ENCODE data around the gene MAN1A1.
A peak's percentile ranks its signal among the peaks of the same experiment; 100 is the strongest.

The MAN1A1 gene

GRCh38 chr6:119345114-119345513, 4.4 kb downstream of the MAN1A1 start:
- no peaks in the 10 kb centered on the region for H3K9me3 ChIP-seq (ENCODE audit: control insufficient read depth in 1 of 2, low read length in 2 of 2)
- no peaks in the 10 kb centered on the region for H3K36me3 ChIP-seq (ENCODE audit: control insufficient read depth in 1 of 2, insufficient read depth in 2 of 2, low read length in 2 of 2)
- peaks cover 8 to 29% of the 10 kb centered on the region in 2 donors for H3K4me1 ChIP-seq (ENCODE audit: control insufficient read depth in 1 of 2, insufficient read depth in 2 of 2, low read length in 2 of 2)
- no peaks in the 10 kb centered on the region for H3K27me3 ChIP-seq (ENCODE audit: low read depth, low read length)
- H3K4me3 ChIP-seq (ENCODE audit: low read depth in 1 of 2, low read length in 2 of 2): peak overlapping the region; percentile 34 to 99
- H3K27ac ChIP-seq (ENCODE audit: low read length): no peak overlapping the region

- Histone ChIP-seq H3K4me1 (ENCODE audit: control insufficient read depth in 1 of 2, insufficient read depth in 2 of 2, low read length in 2 of 2) (peaks cover 8 to 31% of the 10 kb centered on the region in 2 donors), H3K27ac (ENCODE audit: low read length) (no peak overlapping the region), H3K36me3 (ENCODE audit: control insufficient read depth in 1 of 2, insufficient read depth in 2 of 2, low read length in 2 of 2) (no peaks in the 10 kb centered on the region), H3K27me3 (ENCODE audit: low read depth, low read length) (no peaks in the 10 kb centered on the region), H3K4me3 (ENCODE audit: low read depth in 1 of 2, low read length in 2 of 2) (no peak overlapping the region), H3K9me3 (ENCODE audit: control insufficient read depth in 1 of 2, low read length in 2 of 2) (no peaks in the 10 kb centered on the region)
Measured at GRCh38 chr6:119344306-119344705, 5.3 kb downstream of the MAN1A1 start.

DNA sequence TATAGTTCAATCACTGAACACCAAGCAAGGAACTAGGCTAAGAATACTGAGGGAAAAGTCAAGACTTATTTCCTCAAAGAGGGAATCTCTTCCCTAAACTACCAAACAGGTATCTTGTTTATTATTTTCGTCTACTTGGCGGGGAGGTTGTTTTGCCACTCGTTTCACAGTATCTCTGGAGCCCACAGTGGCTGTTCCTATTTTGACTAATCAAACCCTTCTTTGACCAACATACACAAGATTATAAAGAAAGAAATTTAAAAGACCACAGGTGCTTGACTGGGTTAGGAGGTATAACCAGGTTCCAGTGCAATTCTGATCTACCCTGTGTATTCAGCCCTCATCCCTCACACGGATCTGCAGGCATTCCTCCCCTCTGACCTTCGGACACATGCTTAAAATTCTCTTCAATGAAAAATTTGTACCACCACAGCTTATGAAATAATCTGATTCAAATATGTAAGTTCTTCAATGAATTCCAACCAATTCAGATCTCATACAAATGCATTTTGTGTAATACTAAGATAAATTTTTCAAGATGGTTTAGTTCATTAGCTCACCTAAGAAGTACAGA, 5.9 kb downstream of the MAN1A1 start:
- Histone ChIP-seq H3K4me3 (ENCODE audit: low read depth in 1 of 2, low read length in 2 of 2) (peak overlapping the region in 1 of 2 donors; percentile 18), H3K27ac (ENCODE audit: low read length) (no peak overlapping the region)

DNA sequence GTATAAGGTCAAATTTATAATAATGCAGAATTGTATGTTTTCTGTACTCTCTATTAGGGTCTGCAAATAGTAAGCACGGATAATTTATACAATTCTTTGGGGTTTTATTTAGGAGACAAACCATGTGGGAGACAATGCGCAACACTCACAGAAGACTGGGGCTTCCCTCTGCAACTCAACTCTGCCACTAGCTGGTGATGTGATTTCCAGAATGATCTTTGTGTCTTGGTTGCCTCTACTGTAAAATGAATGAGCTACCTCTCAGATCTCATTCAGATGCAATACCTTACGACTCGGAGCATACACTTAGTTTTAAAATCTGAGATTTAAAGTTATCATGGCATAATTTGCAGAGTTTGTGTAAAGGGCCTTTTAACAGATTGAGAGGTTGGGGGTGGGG, 6.4 kb downstream of the MAN1A1 start:
- H3K27ac ChIP-seq (ENCODE audit: low read length): no peak overlapping the region
- H3K36me3 ChIP-seq (ENCODE audit: control insufficient read depth in 1 of 2, insufficient read depth in 2 of 2, low read length in 2 of 2): no peaks in the 10 kb centered on the region
- H3K9me3 ChIP-seq (ENCODE audit: control insufficient read depth in 1 of 2, low read length in 2 of 2): no peaks in the 10 kb centered on the region
- H3K27me3 ChIP-seq (ENCODE audit: low read depth, low read length): no peaks in the 10 kb centered on the region
- H3K4me3 ChIP-seq (ENCODE audit: low read depth in 1 of 2, low read length in 2 of 2): peak overlapping the region in 1 of 2 donors; percentile 18
- peaks cover 8 to 40% of the 10 kb centered on the region in 2 donors for H3K4me1 ChIP-seq (ENCODE audit: control insufficient read depth in 1 of 2, insufficient read depth in 2 of 2, low read length in 2 of 2)

More for the DNA sequence above, 5.9 kb downstream of the MAN1A1 start:
- no peaks in the 10 kb centered on the region for H3K36me3 ChIP-seq (ENCODE audit: control insufficient read depth in 1 of 2, insufficient read depth in 2 of 2, low read length in 2 of 2)
- no peaks in the 10 kb centered on the region for H3K27me3 ChIP-seq (ENCODE audit: low read depth, low read length)
- peaks cover 8 to 36% of the 10 kb centered on the region in 2 donors for H3K4me1 ChIP-seq (ENCODE audit: control insufficient read depth in 1 of 2, insufficient read depth in 2 of 2, low read length in 2 of 2)
- no peaks in the 10 kb centered on the region for H3K9me3 ChIP-seq (ENCODE audit: control insufficient read depth in 1 of 2, low read length in 2 of 2)

- Histone ChIP-seq H3K36me3 (ENCODE audit: control insufficient read depth in 1 of 2, insufficient read depth in 2 of 2, low read length in 2 of 2) (no peaks in the 10 kb centered on the region), H3K9me3 (ENCODE audit: control insufficient read depth in 1 of 2, low read length in 2 of 2) (no peaks in the 10 kb centered on the region), H3K27me3 (ENCODE audit: low read depth, low read length) (no peaks in the 10 kb centered on the region), H3K27ac (ENCODE audit: low read length) (no peak overlapping the region), H3K4me1 (ENCODE audit: control insufficient read depth in 1 of 2, insufficient read depth in 2 of 2, low read length in 2 of 2) (peaks cover 8 to 41% of the 10 kb centered on the region in 2 donors), H3K4me3 (ENCODE audit: low read depth in 1 of 2, low read length in 2 of 2) (no peak overlapping the region)
Measured at GRCh38 chr6:119342430-119342829, 7.1 kb downstream of the MAN1A1 start.

- Histone ChIP-seq H3K27ac (ENCODE audit: low read length) (no peak overlapping the region), H3K4me3 (ENCODE audit: low read depth in 1 of 2, low read length in 2 of 2) (no peak overlapping the region), H3K27me3 (ENCODE audit: low read depth, low read length) (no peaks in the 10 kb centered on the region), H3K4me1 (ENCODE audit: control insufficient read depth in 1 of 2, insufficient read depth in 2 of 2, low read length in 2 of 2) (peaks cover 8 to 42% of the 10 kb centered on the region in 2 donors), H3K9me3 (ENCODE audit: control insufficient read depth in 1 of 2, low read length in 2 of 2) (no peaks in the 10 kb centered on the region), H3K36me3 (ENCODE audit: control insufficient read depth in 1 of 2, insufficient read depth in 2 of 2, low read length in 2 of 2) (no peaks in the 10 kb centered on the region)
Measured at GRCh38 chr6:119340796-119341487, 8.6 kb downstream of the MAN1A1 start.

- Histone ChIP-seq H3K4me3 (ENCODE audit: low read depth in 1 of 2, low read length in 2 of 2) (no peak overlapping the region), H3K27me3 (ENCODE audit: low read depth, low read length) (no peaks in the 10 kb centered on the region), H3K4me1 (ENCODE audit: control insufficient read depth in 1 of 2, insufficient read depth in 2 of 2, low read length in 2 of 2) (peaks cover 10 to 42% of the 10 kb centered on the region in 2 donors), H3K9me3 (ENCODE audit: control insufficient read depth in 1 of 2, low read length in 2 of 2) (no peaks in the 10 kb centered on the region), H3K36me3 (ENCODE audit: control insufficient read depth in 1 of 2, insufficient read depth in 2 of 2, low read length in 2 of 2) (no peaks in the 10 kb centered on the region), H3K27ac (ENCODE audit: low read length) (no peak overlapping the region)
Measured at GRCh38 chr6:119339941-119340456, 9.6 kb downstream of the MAN1A1 start.

DNA sequence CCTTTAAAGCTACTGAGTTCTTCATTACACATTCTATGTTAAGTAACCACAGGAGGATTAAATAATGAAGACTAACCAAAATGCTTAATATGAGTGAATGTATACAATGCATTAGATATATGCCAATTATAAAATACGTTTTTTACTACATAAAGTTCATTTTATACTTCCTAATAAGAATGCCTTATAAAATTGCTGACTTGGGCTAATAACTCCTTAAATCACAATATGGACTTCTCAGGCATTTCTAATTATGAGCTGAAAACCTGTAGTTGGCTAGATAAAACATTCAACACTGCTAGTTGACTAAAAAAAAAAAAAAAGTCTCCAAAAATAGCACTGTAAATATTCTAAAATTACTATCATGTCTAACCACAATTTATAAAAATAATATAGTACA, 11.8 kb downstream of the MAN1A1 start:
- Histone ChIP-seq H3K27me3 (ENCODE audit: low read depth, low read length) (no peaks in the 10 kb centered on the region), H3K4me3 (ENCODE audit: low read depth in 1 of 2, low read length in 2 of 2) (no peak overlapping the region), H3K9me3 (ENCODE audit: control insufficient read depth in 1 of 2, low read length in 2 of 2) (no peaks in the 10 kb centered on the region), H3K36me3 (ENCODE audit: control insufficient read depth in 1 of 2, insufficient read depth in 2 of 2, low read length in 2 of 2) (no peaks in the 10 kb centered on the region), H3K27ac (ENCODE audit: low read length) (no peak overlapping the region), H3K4me1 (ENCODE audit: control insufficient read depth in 1 of 2, insufficient read depth in 2 of 2, low read length in 2 of 2) (peaks cover 8 to 38% of the 10 kb centered on the region in 2 donors)

DNA sequence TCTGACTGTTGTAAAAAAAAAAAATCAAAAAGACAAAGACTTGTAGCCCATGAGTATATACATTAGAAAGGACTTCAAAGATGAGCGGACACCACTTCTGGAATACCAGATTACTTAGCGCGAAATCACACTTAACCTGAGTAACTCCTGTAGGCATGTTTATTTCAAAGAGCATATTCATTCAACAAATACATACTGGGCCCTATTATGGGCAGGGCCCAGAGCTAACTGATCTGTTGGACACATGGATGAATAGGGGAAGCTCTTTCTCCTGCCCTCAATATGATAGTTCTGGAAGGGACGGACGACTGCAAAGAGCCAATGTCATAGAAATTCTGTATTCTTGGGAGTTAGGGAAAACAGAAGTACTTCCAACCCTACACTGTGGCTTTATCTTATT, 12.3 kb downstream of the MAN1A1 start:
- Histone ChIP-seq H3K9me3 (ENCODE audit: control insufficient read depth in 1 of 2, low read length in 2 of 2) (no peaks in the 10 kb centered on the region), H3K27me3 (ENCODE audit: low read depth, low read length) (no peaks in the 10 kb centered on the region), H3K4me3 (ENCODE audit: low read depth in 1 of 2, low read length in 2 of 2) (no peak overlapping the region), H3K4me1 (ENCODE audit: control insufficient read depth in 1 of 2, insufficient read depth in 2 of 2, low read length in 2 of 2) (peaks cover 8 to 38% of the 10 kb centered on the region in 2 donors), H3K27ac (ENCODE audit: low read length) (no peak overlapping the region), H3K36me3 (ENCODE audit: control insufficient read depth in 1 of 2, insufficient read depth in 2 of 2, low read length in 2 of 2) (no peaks in the 10 kb centered on the region)

DNA sequence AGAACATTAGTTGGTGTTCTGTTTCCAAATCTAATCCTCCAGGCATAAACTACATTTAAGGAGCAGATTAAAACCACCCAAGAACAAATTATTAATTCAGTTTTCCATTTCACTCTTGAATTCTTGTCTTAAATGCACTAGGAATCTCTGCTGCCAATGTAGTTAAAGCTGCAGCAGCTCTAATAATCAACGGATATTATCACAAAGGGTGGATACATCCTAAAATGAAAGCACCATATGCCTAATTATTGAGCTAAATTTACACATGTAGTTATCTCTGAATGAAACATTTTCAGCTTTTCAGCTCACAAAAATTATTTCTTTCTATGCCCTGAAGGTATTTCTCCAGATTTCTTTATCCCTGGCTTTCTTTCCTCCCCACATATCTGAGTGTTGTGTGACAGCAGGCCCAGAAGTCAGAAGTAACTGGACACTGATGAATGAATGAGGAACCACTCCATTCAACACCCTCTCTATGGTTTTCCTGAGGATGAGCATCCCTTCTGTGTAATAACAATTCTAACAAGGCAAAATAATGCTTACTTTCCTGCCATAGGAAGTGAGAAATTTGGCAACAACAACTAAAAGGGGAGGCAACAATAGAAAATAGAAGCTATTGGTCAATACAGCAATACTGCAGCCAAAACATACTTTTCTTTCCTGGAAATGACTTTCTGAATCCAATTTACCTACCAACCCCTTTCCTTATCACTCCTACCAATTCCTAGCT, 14.9 kb downstream of the MAN1A1 start:
- Histone ChIP-seq H3K27ac (ENCODE audit: low read length) (peak overlapping the region; percentile 41), H3K36me3 (ENCODE audit: control insufficient read depth in 1 of 2, insufficient read depth in 2 of 2, low read length in 2 of 2) (no peaks in the 10 kb centered on the region), H3K9me3 (ENCODE audit: control insufficient read depth in 1 of 2, low read length in 2 of 2) (no peaks in the 10 kb centered on the region), H3K4me1 (ENCODE audit: control insufficient read depth in 1 of 2, insufficient read depth in 2 of 2, low read length in 2 of 2) (peaks cover 4 to 30% of the 10 kb centered on the region in 2 donors), H3K27me3 (ENCODE audit: low read depth, low read length) (no peaks in the 10 kb centered on the region), H3K4me3 (ENCODE audit: low read depth in 1 of 2, low read length in 2 of 2) (no peak overlapping the region)

DNA sequence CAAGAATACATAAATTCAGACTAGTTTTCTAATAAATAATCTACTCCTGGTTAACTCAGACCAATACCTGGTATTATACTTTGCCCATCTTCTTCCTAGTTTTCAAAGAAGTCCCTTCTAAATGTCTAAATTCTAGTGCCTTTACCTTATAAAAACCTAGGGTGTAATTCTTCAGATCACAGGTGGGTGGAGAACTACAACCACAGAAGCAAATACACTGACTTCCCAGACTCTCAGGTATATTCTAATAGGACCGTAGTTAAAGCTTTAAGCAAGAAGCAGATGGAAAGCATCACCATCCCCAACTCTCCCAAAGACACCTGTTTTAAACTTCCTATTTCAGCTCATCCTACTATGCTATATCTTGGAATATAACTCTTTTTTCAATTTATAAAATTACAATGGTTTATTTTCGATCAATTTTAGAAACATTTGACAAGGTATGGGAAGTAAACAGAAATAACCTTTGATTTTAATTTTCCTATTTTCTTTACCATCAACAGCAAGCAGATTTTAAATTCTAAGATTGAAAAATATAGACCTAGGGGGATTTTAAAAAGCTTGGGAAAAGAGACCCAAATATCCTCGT, 15.8 kb downstream of the MAN1A1 start:
- H3K27ac ChIP-seq (ENCODE audit: low read length): no peak overlapping the region

More for the DNA sequence above, 15.8 kb downstream of the MAN1A1 start:
- H3K4me3 ChIP-seq (ENCODE audit: low read depth in 1 of 2, low read length in 2 of 2): no peak overlapping the region
- no peaks in the 10 kb centered on the region for H3K27me3 ChIP-seq (ENCODE audit: low read depth, low read length)
- peaks cover 4 to 26% of the 10 kb centered on the region in 2 donors for H3K4me1 ChIP-seq (ENCODE audit: control insufficient read depth in 1 of 2, insufficient read depth in 2 of 2, low read length in 2 of 2)
- no peaks in the 10 kb centered on the region for H3K9me3 ChIP-seq (ENCODE audit: control insufficient read depth in 1 of 2, low read length in 2 of 2)
- no peaks in the 10 kb centered on the region for H3K36me3 ChIP-seq (ENCODE audit: control insufficient read depth in 1 of 2, insufficient read depth in 2 of 2, low read length in 2 of 2)
